Neural crest cell (in vitro differentiated cells): Measurements from ENCODE around the gene ZNF501. TPM values are rescaled to one million over a fixed set of nuclear protein-coding genes. Genes with fewer than 3 reads are reported as not detected.

ENCODE experiments used
- DNase-seq: peaks from one replicate; pipeline ENCODE4 v3.0.0; 2021; ENCODE audit warnings: low read depth, mixed read lengths, low spot score
- H3K27ac Mint-ChIP-seq: one replicate; pipeline ENCODE4 v1.8.0; 2021; ENCODE audit warnings: mild to moderate bottlenecking, mixed read lengths; ENCODE audit not compliant: unreplicated experiment
- H3K27me3 Mint-ChIP-seq: 2 replicates; pipeline ENCODE4 v1.8.0; 2021; ENCODE audit warnings: low read depth, mild to moderate bottlenecking, mixed read lengths
- H3K36me3 Mint-ChIP-seq: 2 replicates; pipeline ENCODE4 v1.8.0; 2021; ENCODE audit warnings: low read depth, mild to moderate bottlenecking, mixed read lengths
- H3K4me1 Mint-ChIP-seq: 2 replicates; pipeline ENCODE4 v1.8.0; 2021; ENCODE audit warnings: mixed read lengths
- H3K4me3 Mint-ChIP-seq: one replicate; pipeline ENCODE4 v1.8.0; 2021; ENCODE audit warnings: mild to moderate bottlenecking, mixed read lengths
- H3K9me3 Mint-ChIP-seq: 2 replicates; pipeline ENCODE4 v1.8.0; 2021; ENCODE audit warnings: mixed read lengths
- CTCF ChIP-seq: fragments of 200-600 bp; sonication (generic); conservative IDR thresholded peaks from 2 replicates; pipeline ENCODE4 v1.5.0; 2021; ENCODE audit warnings: antibody characterized with exemption, mild to moderate bottlenecking
- long read RNA-seq: library from polyadenylated mRNA; unstranded; transcript quantifications from one replicate; pipeline ENCODE4 v2.0.0, GENCODE V29; 2020
- total RNA-seq: library from RNA; stranded (reverse); gene quantifications from 2 replicates; pipeline ENCODE4 v1.2.1, GENCODE V29; 2021

ZNF501 gene
- total RNA-seq = 5.3 and 6.2 TPM in 2 replicates
- long read RNA-seq, transcript ZNF501-201 (3 exons, 3,099 nt) = major isoform, 12 of 19 reads
- long read RNA-seq, partial matches to known transcripts = 0 of 19 reads
- long read RNA-seq, other reads (novel, unspliced or antisense) = 4 of 19 reads

- H3K27me3 Mint-ChIP-seq = no peaks in the 10 kb centered on the region
- TF ChIP-seq CTCF = no peak
- H3K4me1 Mint-ChIP-seq = peaks cover 5% of the 10 kb centered on the region
- peak; percentile 37 for DNase-seq
- H3K27ac Mint-ChIP-seq = no peak within 1 kb of the TSS
- peak within 1 kb of the TSS; percentile 88 for H3K4me3 Mint-ChIP-seq
- peaks cover 56% of the 10 kb centered on the region for H3K36me3 Mint-ChIP-seq
- H3K9me3 Mint-ChIP-seq = peaks cover 41% of the 10 kb centered on the region
Observed at GRCh38 chr3:44729384-44729910, at the start of gene ZNF501. TSS of gene ZNF501 (plus strand) at chr3:44729635. CDS start at chr3:44734422, 4,787 bp downstream.

DNA sequence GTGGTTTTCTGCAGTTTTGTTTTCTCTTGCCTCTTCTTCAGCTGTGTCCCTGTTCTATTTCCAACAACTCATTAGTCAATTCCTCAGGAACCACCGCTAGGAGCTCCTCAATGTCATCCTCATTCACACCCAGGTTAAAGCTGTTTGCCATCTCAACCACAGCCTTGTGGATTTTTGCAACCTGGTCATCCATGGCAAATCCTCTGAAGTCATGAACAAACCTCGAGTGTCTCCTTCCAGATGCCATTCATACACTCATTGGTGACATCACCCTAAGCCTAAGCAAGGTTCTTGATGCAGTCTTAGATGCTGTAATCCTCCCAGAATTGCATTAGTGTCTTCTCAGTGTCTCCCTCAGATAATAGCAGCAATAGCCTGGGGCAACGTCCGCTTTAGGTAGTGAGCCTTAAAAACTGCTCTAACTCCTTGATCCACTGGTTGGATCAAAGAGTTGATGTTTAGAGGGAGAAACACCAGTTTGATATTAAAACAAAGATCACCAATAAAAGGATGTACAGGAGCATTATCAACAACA, 48.4 kb upstream of the ZNF501 start:
- Mint-ChIP-seq H3K9me3 (peaks cover 13% of the 10 kb centered on the region), H3K4me3 (no peak overlapping the region), H3K27ac (no peak overlapping the region), H3K27me3 (peaks cover 2% of the 10 kb centered on the region), H3K4me1 (peaks cover 6% of the 10 kb centered on the region), H3K36me3 (peaks cover 47% of the 10 kb centered on the region)
- DNase-seq = no peak
- TF ChIP-seq CTCF = no peak

- H3K4me1 Mint-ChIP-seq = peaks cover 6% of the 10 kb centered on the region
- no peak for DNase-seq
- H3K36me3 Mint-ChIP-seq = peaks cover 53% of the 10 kb centered on the region
- H3K27ac Mint-ChIP-seq = no peak overlapping the region
- H3K9me3 Mint-ChIP-seq = peaks cover 19% of the 10 kb centered on the region
- no peak overlapping the region for H3K4me3 Mint-ChIP-seq
- TF ChIP-seq CTCF = no peak
- H3K27me3 Mint-ChIP-seq = peaks cover 11% of the 10 kb centered on the region
Observed at GRCh38 chr3:44682182-44682896, 47.1 kb upstream of the ZNF501 start.

- peak overlapping the region; percentile 89 for H3K4me3 Mint-ChIP-seq
- peak overlapping the region; percentile 74 for H3K27ac Mint-ChIP-seq
- H3K4me1 Mint-ChIP-seq = peaks cover 6% of the 10 kb centered on the region
- DNase-seq = peak; percentile 49
- TF ChIP-seq CTCF = no peak
- peaks cover 27% of the 10 kb centered on the region for H3K9me3 Mint-ChIP-seq
- peaks cover 30% of the 10 kb centered on the region for H3K27me3 Mint-ChIP-seq
- peaks cover 51% of the 10 kb centered on the region for H3K36me3 Mint-ChIP-seq
Observed at GRCh38 chr3:44685128-44685800, 44.2 kb upstream of the ZNF501 start.

DNA sequence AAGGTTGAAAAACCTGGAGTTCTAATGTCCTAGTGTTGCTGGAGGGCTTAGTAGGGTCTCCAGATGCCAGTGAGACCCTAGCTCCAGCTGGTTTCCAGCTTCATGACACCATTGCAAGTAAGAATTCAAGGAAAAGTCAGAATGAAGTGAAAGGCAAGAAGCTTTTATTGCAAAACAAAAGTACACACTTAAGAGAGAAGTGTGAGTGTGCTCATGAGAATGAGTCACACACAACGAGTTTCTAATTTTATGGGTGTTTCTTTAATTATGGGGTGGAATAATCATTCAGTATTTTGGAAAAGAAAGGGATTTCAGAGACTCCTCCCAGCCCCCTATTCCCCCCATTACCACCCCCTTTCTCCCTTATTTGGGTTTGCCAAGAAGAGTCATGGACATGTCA, 41.5 kb upstream of the ZNF501 start:
- Mint-ChIP-seq H3K9me3 (peaks cover 27% of the 10 kb centered on the region), H3K4me3 (no peak overlapping the region), H3K4me1 (peaks cover 6% of the 10 kb centered on the region), H3K36me3 (peaks cover 36% of the 10 kb centered on the region), H3K27ac (no peak overlapping the region), H3K27me3 (peaks cover 55% of the 10 kb centered on the region)
- TF ChIP-seq CTCF = no peak
- DNase-seq = no peak
